Esophagus squamous epithelium (tissue), 5 donors: ENCODE results near the gene RAB17. TPM values are rescaled to one million over a fixed set of nuclear protein-coding genes. Genes with fewer than 3 reads are reported as not detected.

ENCODE experiments used
- DNase-seq: peaks from one replicate; lab custom pipeline; 2025; lab: John Stamatoyannopoulos, UW
- H3K27ac ChIP-seq, 4 donors: fragments of 200-600 bp; sonication (generic); one replicate each; pipeline ENCODE4 v1.5.1; 2016 to 2019; ENCODE audit warnings: mild to moderate bottlenecking in 1 of 4
- H3K27me3 ChIP-seq, 4 donors: fragments of 200-600 bp; sonication (generic); 1 replicate in 3 of 4; 2 replicates in 1 of 4; pipeline versions ENCODE4 v1.5.1 to v1.6.0; 2017 to 2021; ENCODE audit warnings: antibody characterized with exemption in 1 of 4
- H3K36me3 ChIP-seq, 3 donors: fragments of 200-600 bp; sonication (generic); one replicate each; pipeline ENCODE4 v1.5.1; 2016 to 2019
- H3K4me1 ChIP-seq, 3 donors: fragments of 200-600 bp; sonication (generic); one replicate each; pipeline ENCODE4 v1.5.1; 2017 to 2019
- H3K4me3 ChIP-seq, 4 donors: fragments of 200-600 bp; sonication (generic); 1 replicate in 3 of 4; 2 replicates in 1 of 4; pipeline ENCODE4 v1.5.1; 2016 to 2019; ENCODE audit warnings: mild to moderate bottlenecking in 2 of 4, moderate library complexity in 1 of 4
- H3K9me3 ChIP-seq, 3 donors: fragments of 200-600 bp; sonication (generic); one replicate each; pipeline ENCODE4 v1.5.1; 2016 to 2019
- POLR2A ChIP-seq, 4 donors: fragments of 450-650 bp; IDR thresholded peaks; one replicate each; pipeline ENCODE4 v1.6.1; 2017; ENCODE audit warnings: antibody characterized with exemption in 4 of 4, mild to moderate bottlenecking in 4 of 4, moderate library complexity in 3 of 4
- WGBS, 2 donors: methylation state at CpG; one replicate each; pipeline ENCODE4 v1.1.5; 2018; 5-methylcytosine and 5-hydroxymethylcytosine counted together
- intact Hi-C: fragments of 100-400 bp; cut with DNase I; formaldehyde crosslinking; loops from one replicate; pipeline ENCODE4 v1.15.0; 2022
- total RNA-seq, 4 donors: library from RNA; depleted of rRNA; stranded (reverse); fragments of >200 nt; gene quantifications; one replicate each; pipeline ENCODE4 v1.1.0, GENCODE V29; 2016
- TF ChIP-seq, protein P1 (sequence below), 6 experiments: fragments of 450-650 bp in 4 of 6; fragments of 200-600 bp in 2 of 6; sonication (generic) in 2 of 6; IDR thresholded peaks; one replicate each; pipeline ENCODE4 v1.5.1; 2016 to 2019; ENCODE audit warnings: antibody characterized with exemption in 6 of 6, mild to moderate bottlenecking in 4 of 6, moderate library complexity in 4 of 6
- donor health status: DM: yes; HTN: yes; CAD: no.

The RAB17 gene
- total RNA-seq, 4 donors from 2014 or later = 2.0 to 11.1 (median 6.4) TPM

DNA sequence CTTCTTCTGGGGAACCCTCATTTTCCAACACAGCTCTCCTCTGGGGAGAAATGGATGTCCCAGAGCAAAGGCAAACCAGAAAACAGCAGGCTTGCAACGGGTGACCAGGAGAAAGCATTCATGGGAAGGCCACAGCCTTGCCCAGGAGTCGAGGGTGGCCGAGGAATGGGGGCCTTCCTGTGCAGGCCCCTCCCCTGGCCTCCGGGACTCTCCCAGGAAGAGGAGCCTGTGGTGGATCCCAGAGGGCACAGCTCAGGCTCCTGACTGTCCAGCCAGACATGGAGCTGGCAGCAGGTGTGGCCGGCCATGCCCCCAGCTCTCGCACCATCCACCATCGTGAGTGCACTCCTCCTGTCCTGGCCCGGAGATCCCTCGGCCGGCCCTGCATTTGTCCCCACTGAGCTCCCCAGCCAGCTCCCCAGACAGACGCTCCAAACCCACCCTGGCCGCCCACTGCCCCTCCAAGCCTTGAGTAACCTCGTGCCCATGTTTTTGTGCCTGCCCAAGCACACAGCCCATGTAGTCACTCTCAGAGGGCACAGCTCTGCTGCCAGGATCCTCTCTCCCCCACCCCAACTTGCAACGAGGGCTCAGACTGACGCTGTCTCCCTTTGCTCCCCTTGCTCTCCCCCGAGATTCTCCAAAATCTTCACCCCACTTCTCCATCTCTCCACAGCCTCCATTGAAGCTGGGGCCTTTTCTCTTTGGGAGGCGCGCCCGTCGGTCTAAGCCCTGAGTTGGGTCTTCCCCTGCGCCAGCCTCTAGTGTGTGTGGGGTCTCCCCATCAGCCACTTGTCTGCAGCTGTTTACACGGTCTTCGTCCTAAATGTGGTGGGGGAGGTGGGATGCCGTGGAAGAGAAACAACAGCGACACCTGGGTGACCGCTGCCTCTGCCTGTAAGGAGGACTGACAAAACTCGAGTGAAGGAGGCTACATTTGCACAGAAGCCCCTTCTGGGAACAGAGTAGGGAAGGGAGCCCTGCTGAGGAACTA is 14.4 kb downstream of the RAB17 start:
- H3K27ac ChIP-seq = peak overlapping the region; percentile 64 to 84 (median 72)
- TF ChIP-seq, protein P1, sequence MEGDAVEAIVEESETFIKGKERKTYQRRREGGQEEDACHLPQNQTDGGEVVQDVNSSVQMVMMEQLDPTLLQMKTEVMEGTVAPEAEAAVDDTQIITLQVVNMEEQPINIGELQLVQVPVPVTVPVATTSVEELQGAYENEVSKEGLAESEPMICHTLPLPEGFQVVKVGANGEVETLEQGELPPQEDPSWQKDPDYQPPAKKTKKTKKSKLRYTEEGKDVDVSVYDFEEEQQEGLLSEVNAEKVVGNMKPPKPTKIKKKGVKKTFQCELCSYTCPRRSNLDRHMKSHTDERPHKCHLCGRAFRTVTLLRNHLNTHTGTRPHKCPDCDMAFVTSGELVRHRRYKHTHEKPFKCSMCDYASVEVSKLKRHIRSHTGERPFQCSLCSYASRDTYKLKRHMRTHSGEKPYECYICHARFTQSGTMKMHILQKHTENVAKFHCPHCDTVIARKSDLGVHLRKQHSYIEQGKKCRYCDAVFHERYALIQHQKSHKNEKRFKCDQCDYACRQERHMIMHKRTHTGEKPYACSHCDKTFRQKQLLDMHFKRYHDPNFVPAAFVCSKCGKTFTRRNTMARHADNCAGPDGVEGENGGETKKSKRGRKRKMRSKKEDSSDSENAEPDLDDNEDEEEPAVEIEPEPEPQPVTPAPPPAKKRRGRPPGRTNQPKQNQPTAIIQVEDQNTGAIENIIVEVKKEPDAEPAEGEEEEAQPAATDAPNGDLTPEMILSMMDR (IDR thresholded peaks at IDR 0.05) = no peak
- TF ChIP-seq POLR2A (IDR thresholded peaks at IDR 0.05) = no peak
- no peaks in the 10 kb centered on the region for H3K36me3 ChIP-seq
- intact Hi-C loops = no loop called here
- no peaks in the 10 kb centered on the region for H3K27me3 ChIP-seq
- no peak for DNase-seq
- H3K9me3 ChIP-seq = no peaks in the 10 kb centered on the region
- 85 to 91% methylated on average over 13 to 17 of the region's 27 CpGs for WGBS, 2 donors
- peaks cover 6 to 37% (median 21%) of the 10 kb centered on the region in 3 donors for H3K4me1 ChIP-seq
- no peak overlapping the region for H3K4me3 ChIP-seq

DNA sequence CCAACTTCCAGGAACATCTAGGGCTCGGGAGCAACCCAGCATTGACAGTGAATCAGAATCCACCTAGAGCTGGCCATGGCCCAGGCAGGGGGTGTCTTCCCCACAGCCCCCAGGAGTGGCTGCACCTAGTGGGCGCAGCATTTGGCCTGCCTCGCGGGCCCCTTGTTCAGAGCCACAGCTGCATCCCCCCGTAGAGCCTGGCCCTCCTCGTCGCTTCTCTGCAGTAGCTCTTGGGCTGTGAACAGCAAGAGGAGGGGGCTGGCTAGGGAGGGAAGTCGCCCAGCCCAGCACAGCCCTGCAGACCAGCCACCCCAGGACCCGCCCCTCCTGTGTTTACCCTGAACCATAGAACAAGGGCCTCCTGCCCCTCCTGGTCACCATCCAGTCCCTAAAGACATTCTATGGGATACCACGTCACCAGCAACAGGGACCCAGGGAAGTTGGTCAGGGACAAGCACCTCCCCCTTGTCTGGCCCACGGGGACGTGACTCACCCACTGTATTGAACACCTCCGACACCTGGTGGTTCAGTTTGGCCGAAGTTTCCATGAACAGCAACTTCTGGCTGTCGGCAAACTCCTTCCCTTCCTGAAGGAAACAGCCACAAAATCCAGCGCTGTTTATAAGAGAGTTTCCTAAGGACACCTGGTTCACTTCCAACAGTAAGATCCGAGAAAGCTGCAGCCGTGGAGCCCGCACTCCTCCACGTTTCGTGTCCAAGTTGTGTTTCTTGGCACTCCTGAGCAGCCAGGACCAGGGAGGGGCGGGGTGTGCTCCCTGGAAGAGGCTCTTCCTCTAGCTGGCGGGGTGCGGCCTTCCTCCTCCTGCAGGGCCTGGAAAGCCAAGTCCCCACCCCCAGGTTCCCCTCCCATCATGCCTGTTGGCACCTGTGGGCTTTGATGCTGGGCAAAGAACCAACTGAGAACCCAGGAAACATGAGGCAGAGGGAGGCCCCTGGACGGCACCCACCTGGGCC is 15.4 kb downstream of the RAB17 start:
- no peaks in the 10 kb centered on the region for H3K9me3 ChIP-seq
- H3K4me3 ChIP-seq = peak overlapping the region in 3 of 4 donors; percentile 18 to 52 (median 22)
- no peaks in the 10 kb centered on the region for H3K36me3 ChIP-seq
- H3K27ac ChIP-seq = peak overlapping the region; percentile 64 to 84 (median 72)
- TF ChIP-seq, protein P1 (IDR thresholded peaks at IDR 0.05) = peak in 5 of 6 experiments; percentile 17 to 52 (median 23)
- TF ChIP-seq POLR2A (IDR thresholded peaks at IDR 0.05) = no peak
- peaks cover 6 to 37% (median 21%) of the 10 kb centered on the region in 3 donors for H3K4me1 ChIP-seq
- DNase-seq = no peak
- intact Hi-C loops = no loop called here
- whole genome bisulfite sequencing, 2 donors = 24 to 64% methylated on average over 6 of the region's 25 CpGs
- no peaks in the 10 kb centered on the region for H3K27me3 ChIP-seq

DNA sequence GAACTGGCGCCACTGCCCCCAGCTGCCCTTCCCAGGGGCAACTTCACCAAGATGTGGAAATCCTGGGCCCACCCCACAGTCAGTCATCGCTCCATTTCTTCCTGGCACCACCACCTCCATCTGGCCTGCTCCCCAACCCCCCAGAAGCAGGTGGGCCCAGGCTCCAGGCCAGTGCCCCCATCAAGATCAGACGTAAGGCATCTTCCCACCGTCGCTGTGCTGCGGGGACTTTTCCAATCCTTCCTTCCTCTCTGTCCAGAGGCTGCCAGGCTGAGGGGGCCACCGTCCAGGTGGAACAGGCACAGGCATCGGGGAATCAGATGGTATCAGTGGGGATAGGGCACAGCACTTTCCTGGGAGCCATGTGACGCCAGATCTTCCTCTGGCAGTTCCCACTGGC is 16.1 kb downstream of the RAB17 start:
- intact Hi-C loops = no loop called here

DNA sequence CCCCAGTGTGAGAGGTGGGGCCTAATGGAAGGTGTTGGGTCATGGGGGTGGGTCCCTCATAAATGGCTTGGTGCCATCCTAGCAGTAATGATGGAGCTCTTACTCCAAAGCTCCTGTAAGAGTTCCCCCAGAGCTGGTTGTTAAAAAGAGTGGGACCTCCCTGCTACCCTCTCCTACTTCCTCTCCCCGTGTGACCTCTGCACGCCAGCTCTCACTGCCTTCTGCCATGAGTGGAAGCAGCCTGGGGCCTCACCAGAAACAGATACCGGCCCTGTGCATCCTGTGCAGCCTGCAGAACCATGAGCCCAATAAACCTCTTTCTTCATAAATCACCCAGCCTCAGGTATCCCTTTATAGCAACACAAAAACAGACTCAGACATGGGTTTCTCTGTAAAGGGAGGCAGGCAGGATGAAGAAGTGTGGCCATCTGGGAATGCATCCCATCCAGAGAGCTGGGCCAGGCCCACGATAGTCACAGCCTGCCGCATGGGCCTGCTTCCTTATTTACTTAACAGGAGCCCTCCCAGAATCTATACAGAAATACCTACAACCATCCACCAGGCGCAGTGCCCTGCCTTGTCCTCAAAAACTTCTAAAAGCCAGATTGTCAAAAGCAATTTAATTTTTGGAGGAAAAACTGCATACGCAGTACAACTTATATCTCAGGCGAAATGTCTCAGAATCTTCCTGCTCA is 16.7 kb downstream of the RAB17 start:
- intact Hi-C loops = loop anchor here (2.0 kb wide), 1 partner anchor 63 kb away; no protein-coding TSS in a partner anchor
- Histone ChIP-seq H3K36me3 (no peaks in the 10 kb centered on the region), H3K27me3 (no peaks in the 10 kb centered on the region), H3K4me3 (no peak overlapping the region), H3K4me1 (peaks cover 6 to 37% (median 21%) of the 10 kb centered on the region in 3 donors), H3K9me3 (no peaks in the 10 kb centered on the region), H3K27ac (no peak overlapping the region)
- WGBS, 2 donors = 83 to 86% methylated on average over 6 to 7 of the region's 8 CpGs
- no peak for DNase-seq
- no peak for TF ChIP-seq POLR2A (IDR thresholded peaks at IDR 0.05)
- TF ChIP-seq, protein P1 (IDR thresholded peaks at IDR 0.05) = no peak

More for the DNA sequence above, 16.1 kb downstream of the RAB17 start:
- Histone ChIP-seq H3K27me3 (no peaks in the 10 kb centered on the region), H3K36me3 (no peaks in the 10 kb centered on the region), H3K4me1 (peaks cover 6 to 37% (median 21%) of the 10 kb centered on the region in 3 donors), H3K4me3 (peak overlapping the region in 2 of 4 donors; percentile 22 to 52), H3K27ac (peak overlapping the region in 3 of 4 donors; percentile 64 to 84 (median 74)), H3K9me3 (no peaks in the 10 kb centered on the region)
- DNase-seq = no peak
- TF ChIP-seq POLR2A (IDR thresholded peaks at IDR 0.05) = no peak
- TF ChIP-seq, protein P1 (IDR thresholded peaks at IDR 0.05) = no peak
- 87 to 88% methylated on average over 3 to 6 of the region's 9 CpGs for WGBS, 2 donors
